HG03442 (cell line): ENCODE measurements around the gene LRP1.
A peak's percentile ranks its signal among the peaks of the same experiment; 100 is the strongest.

Experiments used
- ATAC-seq: cut with Tn5 transposase; IDR thresholded peaks from one replicate; pipeline ENCODE4 v1.9.1; 2021; ENCODE audit warnings: mild to moderate bottlenecking, moderate library complexity; ENCODE audit not compliant: unreplicated experiment

LRP1 gene

DNA sequence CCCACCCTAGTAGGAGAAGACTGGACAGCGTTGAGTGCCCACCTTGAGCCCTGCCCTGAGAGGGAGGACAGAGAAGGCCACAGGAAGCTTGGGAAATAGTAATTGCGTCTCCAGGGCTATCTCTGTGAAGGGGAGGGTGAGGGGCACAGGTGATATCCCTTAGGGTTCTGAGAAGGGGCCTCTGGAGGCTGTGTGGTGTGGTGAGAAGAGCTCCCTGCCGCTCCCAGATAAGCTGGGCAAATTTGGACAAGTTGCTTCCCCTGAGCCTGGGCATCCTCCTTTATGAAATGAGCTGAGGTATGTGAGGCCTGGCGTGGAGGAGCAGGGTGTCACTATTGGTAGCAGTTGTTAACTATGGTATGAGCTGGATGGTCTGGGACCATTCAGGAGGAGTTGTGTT lies 42.6 kb downstream of the LRP1 start:
- no peak for ATAC-seq

DNA sequence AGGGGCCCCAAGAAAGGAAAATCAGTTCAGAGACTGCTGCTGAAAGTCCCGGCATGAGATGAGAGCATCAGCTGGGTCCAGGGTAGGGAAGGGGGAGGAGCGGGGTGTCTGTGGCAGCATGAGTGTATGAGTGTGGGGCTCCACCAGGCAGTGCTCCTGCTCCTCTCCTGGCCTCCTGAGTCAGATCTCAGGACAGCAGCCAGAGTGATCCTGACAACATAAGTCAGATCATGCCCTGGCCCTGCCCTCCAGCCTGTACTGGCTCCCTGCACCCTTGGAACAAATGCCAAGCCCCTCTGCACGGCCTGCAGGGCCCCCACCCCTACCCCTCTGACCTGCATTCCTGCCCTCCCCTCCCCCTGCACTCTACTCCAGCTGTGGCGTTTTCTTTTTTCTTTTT lies 43.4 kb downstream of the LRP1 start:
- no peak for ATAC-seq

DNA sequence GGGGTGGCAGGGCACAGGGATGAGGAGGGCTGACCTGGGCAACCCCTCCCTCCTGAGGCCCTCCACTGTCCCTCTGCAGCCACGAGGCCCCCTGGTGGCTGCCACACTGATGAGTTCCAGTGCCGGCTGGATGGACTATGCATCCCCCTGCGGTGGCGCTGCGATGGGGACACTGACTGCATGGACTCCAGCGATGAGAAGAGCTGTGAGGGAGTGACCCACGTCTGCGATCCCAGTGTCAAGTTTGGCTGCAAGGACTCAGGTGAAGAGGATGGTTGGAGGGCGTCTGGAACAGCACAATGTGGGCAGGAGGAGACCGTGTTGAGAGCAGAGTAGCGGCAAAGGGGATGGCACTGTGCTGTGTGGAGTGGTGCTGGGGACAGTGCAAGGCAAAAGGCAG lies 44.8 kb downstream of the LRP1 start:
- no peak for ATAC-seq

DNA sequence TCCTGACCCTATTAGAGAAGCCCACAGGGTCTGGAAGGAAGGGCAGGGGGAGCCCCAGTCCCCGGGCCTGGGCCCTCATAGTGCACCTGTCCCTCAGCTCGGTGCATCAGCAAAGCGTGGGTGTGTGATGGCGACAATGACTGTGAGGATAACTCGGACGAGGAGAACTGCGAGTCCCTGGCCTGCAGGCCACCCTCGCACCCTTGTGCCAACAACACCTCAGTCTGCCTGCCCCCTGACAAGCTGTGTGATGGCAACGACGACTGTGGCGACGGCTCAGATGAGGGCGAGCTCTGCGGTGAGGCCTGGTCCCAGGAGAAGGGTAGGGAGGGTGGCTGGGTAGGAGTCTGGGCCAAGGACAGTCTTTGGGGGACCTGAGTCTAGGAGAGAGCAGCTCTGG lies 45.4 kb downstream of the LRP1 start:
- ATAC-seq = no peak

DNA sequence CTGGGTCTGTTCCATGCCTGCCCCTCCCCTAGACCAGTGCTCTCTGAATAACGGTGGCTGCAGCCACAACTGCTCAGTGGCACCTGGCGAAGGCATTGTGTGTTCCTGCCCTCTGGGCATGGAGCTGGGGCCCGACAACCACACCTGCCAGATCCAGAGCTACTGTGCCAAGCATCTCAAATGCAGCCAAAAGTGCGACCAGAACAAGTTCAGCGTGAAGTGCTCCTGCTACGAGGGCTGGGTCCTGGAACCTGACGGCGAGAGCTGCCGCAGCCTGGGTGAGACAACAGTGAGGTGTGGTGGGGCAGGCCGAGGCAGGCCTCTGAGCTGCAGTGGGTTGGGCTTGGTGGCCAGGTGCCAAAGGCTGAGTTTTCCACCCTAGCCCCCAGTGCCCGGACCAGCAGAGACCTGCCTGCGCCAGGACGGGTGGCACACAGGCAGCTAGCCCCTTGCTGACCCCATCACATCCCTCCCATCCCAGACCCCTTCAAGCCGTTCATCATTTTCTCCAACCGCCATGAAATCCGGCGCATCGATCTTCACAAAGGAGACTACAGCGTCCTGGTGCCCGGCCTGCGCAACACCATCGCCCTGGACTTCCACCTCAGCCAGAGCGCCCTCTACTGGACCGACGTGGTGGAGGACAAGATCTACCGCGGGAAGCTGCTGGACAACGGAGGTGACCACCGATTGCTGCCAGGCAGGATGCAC lies 47.3 kb downstream of the LRP1 start:
- no peak for ATAC-seq

DNA sequence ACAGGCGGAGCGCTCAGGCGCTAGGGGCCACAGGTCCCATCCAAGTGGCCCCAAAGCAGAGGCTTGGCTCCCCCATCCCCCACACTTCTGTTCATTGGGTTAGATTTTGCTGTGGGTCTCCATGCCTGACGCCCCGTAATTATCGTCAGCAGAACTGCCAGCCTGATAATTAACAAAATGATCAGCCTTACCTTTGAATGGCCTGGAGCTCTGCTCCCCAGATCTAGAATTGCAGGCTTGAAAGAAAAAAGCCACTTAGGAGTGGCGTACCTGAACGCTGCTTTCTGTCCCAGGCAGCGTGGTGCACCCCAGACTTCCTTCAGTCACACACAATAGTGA lies 47.8 kb downstream of the LRP1 start:
- no peak for ATAC-seq

DNA sequence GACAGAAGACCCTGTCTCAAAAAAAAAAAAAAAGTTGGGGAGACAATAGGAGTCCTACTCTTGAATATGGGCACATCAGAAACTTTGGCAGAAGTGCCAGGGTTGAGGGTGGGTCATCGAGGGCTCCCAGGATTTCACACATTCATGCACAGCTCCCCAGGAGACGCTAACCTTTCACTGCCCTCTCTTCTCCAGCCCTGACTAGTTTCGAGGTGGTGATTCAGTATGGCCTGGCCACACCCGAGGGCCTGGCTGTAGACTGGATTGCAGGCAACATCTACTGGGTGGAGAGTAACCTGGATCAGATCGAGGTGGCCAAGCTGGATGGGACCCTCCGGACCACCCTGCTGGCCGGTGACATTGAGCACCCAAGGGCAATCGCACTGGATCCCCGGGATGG lies 48.6 kb downstream of the LRP1 start:
- no peak for ATAC-seq

DNA sequence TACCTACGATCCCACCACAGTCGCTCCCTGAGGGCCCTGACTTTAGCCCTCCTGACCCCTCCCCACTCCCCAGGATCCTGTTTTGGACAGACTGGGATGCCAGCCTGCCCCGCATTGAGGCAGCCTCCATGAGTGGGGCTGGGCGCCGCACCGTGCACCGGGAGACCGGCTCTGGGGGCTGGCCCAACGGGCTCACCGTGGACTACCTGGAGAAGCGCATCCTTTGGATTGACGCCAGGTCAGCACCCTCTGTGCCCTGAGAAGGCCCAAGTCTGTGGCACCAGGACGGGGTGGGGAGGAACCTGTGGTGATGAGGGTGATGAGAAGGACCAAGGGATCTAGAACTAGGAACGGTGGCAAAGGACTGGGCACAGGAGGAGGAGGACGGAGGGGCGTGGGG lies 49.1 kb downstream of the LRP1 start:
- ATAC-seq = no peak

DNA sequence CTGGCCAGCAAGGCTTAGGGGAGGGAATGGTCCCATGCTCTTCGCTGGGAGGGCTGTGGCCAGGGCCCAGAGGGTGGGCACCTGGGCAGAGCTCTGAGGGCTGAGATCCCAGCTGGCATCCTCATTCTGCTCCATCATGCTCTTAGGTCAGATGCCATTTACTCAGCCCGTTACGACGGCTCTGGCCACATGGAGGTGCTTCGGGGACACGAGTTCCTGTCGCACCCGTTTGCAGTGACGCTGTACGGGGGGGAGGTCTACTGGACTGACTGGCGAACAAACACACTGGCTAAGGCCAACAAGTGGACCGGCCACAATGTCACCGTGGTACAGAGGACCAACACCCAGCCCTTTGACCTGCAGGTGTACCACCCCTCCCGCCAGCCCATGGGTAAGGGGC lies 49.9 kb downstream of the LRP1 start:
- no peak for ATAC-seq

DNA sequence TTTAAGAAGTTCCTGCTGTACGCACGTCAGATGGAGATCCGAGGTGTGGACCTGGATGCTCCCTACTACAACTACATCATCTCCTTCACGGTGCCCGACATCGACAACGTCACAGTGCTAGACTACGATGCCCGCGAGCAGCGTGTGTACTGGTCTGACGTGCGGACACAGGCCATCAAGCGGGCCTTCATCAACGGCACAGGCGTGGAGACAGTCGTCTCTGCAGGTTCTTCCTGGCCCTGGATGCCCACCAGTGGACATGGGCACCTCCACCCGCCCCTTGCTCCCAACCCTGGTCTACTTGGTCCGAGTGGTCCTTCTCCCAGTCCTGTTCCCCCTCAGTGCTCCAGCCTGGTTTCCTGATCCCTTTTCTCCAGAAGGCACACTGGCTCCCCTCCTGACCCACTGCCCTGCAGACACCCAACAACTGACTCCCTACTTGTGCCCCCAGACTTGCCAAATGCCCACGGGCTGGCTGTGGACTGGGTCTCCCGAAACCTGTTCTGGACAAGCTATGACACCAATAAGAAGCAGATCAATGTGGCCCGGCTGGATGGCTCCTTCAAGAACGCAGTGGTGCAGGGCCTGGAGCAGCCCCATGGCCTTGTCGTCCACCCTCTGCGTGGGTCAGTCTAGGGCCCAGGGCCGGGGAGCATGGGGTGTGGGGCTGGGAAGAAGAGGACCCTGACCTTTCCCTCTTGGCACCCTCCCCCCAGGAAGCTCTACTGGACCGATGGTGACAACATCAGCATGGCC lies 51.2 kb downstream of the LRP1 start:
- ATAC-seq = no peak

DNA sequence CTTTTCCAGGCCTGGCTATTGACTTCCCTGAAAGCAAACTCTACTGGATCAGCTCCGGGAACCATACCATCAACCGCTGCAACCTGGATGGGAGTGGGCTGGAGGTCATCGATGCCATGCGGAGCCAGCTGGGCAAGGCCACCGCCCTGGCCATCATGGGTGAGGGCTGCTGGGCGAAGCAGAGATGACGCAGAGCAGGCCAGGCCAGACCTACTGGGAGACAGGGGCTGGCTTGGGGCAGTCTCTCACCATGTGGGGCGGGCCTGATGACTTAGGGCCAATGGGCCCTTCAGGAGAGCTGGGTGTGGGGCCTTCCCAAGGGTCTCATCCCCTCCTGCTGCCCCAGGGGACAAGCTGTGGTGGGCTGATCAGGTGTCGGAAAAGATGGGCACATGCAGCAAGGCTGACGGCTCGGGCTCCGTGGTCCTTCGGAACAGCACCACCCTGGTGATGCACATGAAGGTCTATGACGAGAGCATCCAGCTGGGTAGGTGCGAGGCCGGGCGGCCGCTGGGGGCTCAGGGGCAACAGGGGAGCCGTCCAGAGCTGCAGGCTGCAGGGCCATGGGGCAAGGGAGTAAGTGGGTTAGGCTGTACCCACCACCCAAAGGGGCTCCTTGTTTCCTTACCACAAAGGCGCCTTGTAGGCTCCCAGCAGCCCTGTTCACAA lies 52.2 kb downstream of the LRP1 start:
- no peak for ATAC-seq

DNA sequence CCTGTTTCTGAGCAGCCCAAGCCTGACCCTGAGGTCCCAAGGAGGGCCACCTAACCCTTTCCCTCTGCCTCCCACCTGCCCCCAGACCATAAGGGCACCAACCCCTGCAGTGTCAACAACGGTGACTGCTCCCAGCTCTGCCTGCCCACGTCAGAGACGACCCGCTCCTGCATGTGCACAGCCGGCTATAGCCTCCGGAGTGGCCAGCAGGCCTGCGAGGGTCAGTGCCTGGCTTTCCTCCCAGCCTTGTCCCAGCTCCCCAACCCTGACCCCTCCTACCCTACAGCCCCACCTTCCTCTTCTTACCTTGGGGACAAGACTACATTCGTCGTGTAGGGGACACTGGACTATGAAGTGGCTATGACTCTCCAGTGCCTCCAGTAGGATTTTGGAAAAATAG lies 52.8 kb downstream of the LRP1 start:
- no peak for ATAC-seq

DNA sequence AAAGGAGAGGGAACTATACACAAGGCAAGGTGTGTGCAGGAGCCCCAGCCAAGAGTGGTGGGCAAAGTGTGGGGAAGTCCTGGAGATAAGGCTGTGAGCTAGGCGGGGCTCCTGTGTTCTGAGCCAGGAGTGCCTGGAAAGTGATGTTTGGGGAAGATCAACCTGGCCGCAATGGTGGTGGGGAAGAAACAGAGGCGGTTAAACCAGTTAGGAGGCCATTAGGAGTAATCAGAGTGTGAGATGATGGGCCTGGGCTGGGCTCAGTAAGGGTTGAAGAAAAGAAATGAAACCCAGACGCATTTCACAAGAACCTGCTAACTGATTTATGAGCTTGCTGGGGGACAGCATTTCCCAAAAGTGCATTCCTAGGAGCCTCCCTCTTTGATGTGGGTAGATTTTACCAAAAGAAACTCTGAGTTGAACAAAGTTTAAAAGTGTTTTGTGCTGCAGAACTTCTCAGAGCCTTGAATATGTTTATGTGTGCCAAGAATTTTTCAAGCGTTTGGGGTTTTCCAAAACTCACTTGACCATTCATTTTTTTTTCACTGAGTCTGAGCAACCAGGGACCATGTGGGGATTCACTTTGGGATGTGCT lies 53.4 kb downstream of the LRP1 start:
- no peak for ATAC-seq

DNA sequence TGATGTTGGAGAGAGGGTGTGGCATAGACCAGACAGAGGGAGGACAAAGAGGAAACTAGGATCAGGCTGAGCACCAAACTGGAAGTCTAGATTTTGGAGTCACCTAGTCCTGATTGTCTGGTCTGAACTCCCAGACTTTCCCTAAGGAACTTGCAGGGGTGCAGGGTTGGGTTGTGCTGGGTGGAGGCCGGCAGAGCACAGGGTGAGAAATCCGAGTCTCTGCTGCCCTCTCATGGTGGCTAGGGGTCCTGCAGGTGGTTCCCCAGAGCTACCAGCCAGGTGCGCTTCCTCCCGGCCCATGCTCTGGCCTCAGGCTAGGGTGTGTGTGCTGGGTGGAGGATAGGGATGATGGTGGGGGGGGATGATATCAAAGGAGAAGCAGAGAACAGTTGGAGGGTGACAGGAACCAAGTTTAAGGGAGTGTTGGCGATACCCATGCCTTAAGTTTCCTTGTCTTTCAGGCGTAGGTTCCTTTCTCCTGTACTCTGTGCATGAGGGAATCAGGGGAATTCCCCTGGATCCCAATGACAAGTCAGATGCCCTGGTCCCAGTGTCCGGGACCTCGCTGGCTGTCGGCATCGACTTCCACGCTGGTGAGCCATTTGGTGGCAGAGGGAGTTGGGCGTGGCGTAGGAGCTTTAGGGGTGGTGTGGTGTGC lies 54.8 kb downstream of the LRP1 start:
- ATAC-seq = peak; percentile 79

DNA sequence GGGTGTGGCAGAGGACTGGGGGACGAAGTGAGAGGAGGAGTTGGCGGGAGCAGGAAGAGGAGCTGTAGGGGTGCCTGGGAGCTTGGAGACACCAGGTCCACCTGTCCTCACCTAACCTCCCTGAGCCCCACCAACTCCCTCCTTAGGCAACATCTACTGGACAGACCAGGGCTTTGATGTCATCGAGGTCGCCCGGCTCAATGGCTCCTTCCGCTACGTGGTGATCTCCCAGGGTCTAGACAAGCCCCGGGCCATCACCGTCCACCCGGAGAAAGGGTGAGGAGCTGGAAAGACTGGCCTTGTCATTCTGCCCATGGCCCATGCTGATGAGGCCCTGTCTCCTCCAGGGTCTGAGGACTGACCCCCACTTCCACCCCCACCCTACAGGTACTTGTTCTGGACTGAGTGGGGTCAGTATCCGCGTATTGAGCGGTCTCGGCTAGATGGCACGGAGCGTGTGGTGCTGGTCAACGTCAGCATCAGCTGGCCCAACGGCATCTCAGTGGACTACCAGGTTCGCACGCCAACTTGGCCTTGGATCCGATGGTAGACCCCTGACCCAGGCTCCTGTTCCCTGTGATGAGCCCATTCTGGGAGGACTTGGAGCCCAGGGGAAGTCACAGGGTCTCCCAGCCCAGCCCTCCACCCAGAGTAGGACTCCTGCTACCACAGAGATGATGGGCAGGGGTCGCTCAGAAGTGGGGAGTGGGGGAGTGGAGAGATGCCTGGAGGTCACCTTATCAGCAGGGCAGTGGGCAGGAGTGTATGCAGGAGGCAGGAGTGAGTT lies 55.8 kb downstream of the LRP1 start:
- no peak for ATAC-seq

DNA sequence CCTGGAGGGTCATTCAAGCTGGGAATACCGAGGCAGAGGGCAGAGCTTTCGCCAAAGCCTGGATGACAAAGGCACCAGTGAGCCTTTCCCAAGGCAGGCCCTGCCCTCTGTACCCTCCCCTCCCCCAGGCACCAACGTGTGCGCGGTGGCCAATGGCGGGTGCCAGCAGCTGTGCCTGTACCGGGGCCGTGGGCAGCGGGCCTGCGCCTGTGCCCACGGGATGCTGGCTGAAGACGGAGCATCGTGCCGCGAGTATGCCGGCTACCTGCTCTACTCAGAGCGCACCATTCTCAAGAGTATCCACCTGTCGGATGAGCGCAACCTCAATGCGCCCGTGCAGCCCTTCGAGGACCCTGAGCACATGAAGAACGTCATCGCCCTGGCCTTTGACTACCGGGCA lies 57.1 kb downstream of the LRP1 start:
- ATAC-seq = no peak

DNA sequence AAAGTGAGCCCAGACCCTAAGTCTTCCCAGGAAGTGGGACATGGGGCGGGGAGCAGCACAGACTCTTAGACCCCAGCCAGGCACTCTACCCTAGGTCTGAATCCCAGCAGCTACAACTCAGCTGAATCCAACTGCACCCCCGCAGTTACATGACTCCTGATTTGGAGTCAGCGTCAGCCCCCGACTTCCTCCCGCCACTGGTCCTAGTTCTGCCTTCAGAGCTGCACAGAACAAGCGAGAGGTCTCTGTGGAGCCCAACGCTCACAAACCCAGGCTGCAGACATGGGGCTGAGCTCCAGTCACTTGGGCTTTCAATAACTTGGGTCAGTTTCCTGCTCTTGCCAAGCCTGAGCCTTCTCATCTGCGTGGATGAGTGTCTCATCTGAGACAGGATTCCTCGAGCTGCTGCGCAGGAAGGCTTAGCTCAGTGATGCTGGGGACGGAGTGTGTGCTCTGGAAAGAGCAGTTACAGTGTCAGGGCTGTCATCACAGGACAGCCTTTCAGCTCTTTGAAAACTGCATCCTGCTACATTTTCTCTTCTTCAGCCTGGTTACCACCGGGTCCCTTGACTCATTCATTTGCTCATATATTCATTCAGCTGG lies 57.7 kb downstream of the LRP1 start:
- no peak for ATAC-seq

DNA sequence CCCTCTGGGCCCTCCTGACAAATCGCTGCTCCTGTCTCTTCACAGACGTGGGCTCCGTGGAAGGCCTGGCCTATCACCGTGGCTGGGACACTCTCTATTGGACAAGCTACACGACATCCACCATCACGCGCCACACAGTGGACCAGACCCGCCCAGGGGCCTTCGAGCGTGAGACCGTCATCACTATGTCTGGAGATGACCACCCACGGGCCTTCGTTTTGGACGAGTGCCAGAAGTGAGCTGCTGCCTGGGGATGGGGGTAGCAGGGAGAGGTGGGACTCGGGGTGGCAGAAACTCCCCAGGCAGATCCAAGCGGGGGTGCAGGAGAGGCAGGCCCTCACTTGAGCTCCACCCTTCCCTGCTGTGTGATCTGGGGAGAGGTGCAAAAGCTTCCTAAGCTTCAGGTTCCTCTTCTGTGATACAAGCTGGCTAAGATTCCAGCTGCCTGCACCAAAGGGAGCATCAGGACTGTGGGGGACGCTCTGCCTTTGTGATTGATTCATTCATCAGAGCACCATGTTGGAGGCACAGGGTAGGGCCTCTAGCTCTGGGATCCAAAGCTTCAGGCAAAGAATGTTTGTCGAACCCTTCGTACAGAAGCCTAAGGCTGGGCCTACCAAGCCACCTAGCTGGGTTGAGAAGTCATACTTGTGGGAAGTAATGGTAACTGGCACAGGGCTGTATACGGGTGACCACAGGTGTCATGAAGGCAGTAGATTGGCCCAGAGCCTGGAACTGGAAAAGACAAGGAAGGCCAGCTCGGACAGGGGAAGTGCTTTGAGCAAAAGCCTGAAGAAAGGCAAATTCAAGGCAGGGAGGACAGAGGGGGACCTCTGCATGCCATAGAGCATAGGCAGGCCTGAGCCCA lies 59.2 kb downstream of the LRP1 start:
- no peak for ATAC-seq

DNA sequence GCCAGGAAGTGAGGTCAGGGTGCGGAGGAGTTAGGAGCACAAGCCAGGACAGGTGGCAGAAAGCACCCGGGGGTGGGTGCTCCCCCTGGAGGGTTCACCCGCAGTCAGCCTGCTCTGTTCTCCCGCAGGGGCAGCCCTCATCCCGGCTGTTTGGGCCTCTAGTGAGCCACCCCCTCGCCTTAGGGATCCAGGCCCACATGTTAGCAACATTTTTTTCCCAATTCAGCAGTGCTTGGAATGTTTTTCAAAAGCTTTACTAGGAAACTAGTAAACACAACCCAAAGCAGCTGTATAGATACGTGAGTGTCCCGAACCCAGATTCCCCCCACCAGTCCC lies 59.8 kb downstream of the LRP1 start:
- ATAC-seq = no peak
